SK-N-SH (cell line): ENCODE results near the gene RGPD3. TPM values are rescaled to one million over a fixed set of nuclear protein-coding genes. Genes with fewer than 3 reads are reported as not detected.
"Not testable (repeated sequence)": the region's sequence is repeated elsewhere in the genome, so short reads cannot be mapped to it uniquely, and the experiment has no call there.

ENCODE experiments used
- CTCF ChIA-PET: fragments of 300-600, 350-600 bp; formaldehyde crosslinking; extraction: SDS; loops from one replicate; lab custom pipeline; 2021; lab: Yijun Ruan, JAX
- POLR2A ChIA-PET: fragments of 350-600 bp; sonication (Branson Sonifier 250); formaldehyde crosslinking; extraction: SDS; loops from one replicate; lab custom pipeline; 2020; ENCODE audit warnings: antibody characterized with exemption, inconsistent platforms; lab: Yijun Ruan, JAX
- DNase-seq: peaks from one replicate; pipeline ENCODE4 v3.0.0; 2012
- H2AFZ ChIP-seq: fragments of 200-600 bp; sonication (generic); 2 replicates; pipeline ENCODE4 v1.8.1; 2016; ENCODE audit warnings: antibody characterized with exemption, mild to moderate bottlenecking, low read depth
- H3F3A ChIP-seq: fragments of 200-600 bp; sonication (generic); replicated peaks from 2 replicates; pipeline ENCODE3; 2016; ENCODE audit warnings: antibody characterized with exemption, mild to moderate bottlenecking; ENCODE audit not compliant: insufficient read depth
- H3K27ac ChIP-seq, 2 experiments: fragments of 200-500 bp in 1 of 2; fragments of 200-600 bp in 1 of 2; sonication (Bioruptor generic) in 1 of 2; sonication (generic), shearing (Covaris generic) in 1 of 2; 2 replicates each; pipeline versions ENCODE4 v1.5.1 to v1.6.1; 2014 to 2016; ENCODE audit warnings: low read depth in 2 of 2, inconsistent platforms in 1 of 2, low read length in 1 of 2, mild to moderate bottlenecking in 1 of 2, mixed read lengths in 1 of 2
- H3K27me3 ChIP-seq: fragments of 200-600 bp; sonication (generic), shearing (Covaris generic); 2 replicates; pipeline ENCODE4 v1.6.1; 2016; ENCODE audit warnings: mixed run types; ENCODE audit not compliant: insufficient read depth
- H3K36me3 ChIP-seq, 2 experiments: fragments of 200-500 bp in 1 of 2; fragments of 200-600 bp in 1 of 2; sonication (Bioruptor generic) in 1 of 2; sonication (generic) in 1 of 2; replicated peaks in 1 of 2; 2 replicates each; pipeline versions ENCODE3 to v1.5.1; 2014 to 2016; ENCODE audit warnings: low read length in 1 of 2, mild to moderate bottlenecking in 1 of 2; ENCODE audit not compliant: insufficient read depth in 2 of 2, control insufficient read depth in 1 of 2
- H3K4me1 ChIP-seq, 2 experiments: fragments of 200-500 bp in 1 of 2; fragments of 200-600 bp in 1 of 2; sonication (Bioruptor generic) in 1 of 2; sonication (generic), shearing (Covaris generic) in 1 of 2; 2 replicates each; pipeline versions ENCODE4 v1.5.1 to v1.6.1; 2014 to 2016; ENCODE audit warnings: low read depth in 1 of 2, low read length in 1 of 2, mixed run types in 1 of 2; ENCODE audit not compliant: insufficient read depth in 2 of 2, control insufficient read depth in 1 of 2
- H3K4me2 ChIP-seq: fragments of 200-600 bp; sonication (generic), shearing (Covaris generic); 2 replicates; pipeline ENCODE4 v1.6.1; 2017; ENCODE audit warnings: mixed run types
- H3K4me3 ChIP-seq, 2 experiments: fragments of 200-500 bp in 1 of 2; fragments of 200-600 bp in 1 of 2; sonication (Bioruptor generic) in 1 of 2; sonication (generic), shearing (Covaris generic) in 1 of 2; 2 replicates each; pipeline versions ENCODE4 v1.5.1 to v1.8.1; 2014 to 2016; ENCODE audit warnings: low read depth in 2 of 2, inconsistent platforms in 1 of 2, low read length in 1 of 2, mild to moderate bottlenecking in 1 of 2, mixed read lengths in 1 of 2, moderate library complexity in 1 of 2
- H3K79me2 ChIP-seq: fragments of 200-600 bp; sonication (generic); 2 replicates; pipeline ENCODE4 v1.8.1; 2017; ENCODE audit warnings: mild to moderate bottlenecking; ENCODE audit not compliant: insufficient read depth
- H3K9ac ChIP-seq: fragments of 200-600 bp; sonication (generic); 2 replicates; pipeline ENCODE4 v1.6.1; 2017; ENCODE audit warnings: mixed run types
- H3K9me2 ChIP-seq: fragments of 200-600 bp; sonication (generic); 2 replicates; pipeline ENCODE4 v1.6.1; 2017; ENCODE audit warnings: mixed run types
- H3K9me3 ChIP-seq: fragments of 200-600 bp; sonication (generic); 2 replicates; pipeline ENCODE4 v1.6.1; 2017; ENCODE audit warnings: mixed run types, mild to moderate bottlenecking, moderate library complexity
- H4K20me1 ChIP-seq: fragments of 200-600 bp; sonication (generic); 2 replicates; pipeline ENCODE4 v1.6.1; 2017; ENCODE audit warnings: mild to moderate bottlenecking, mixed run types; ENCODE audit not compliant: insufficient read depth
- CHD2 ChIP-seq: fragments of 150-350 bp; IDR thresholded peaks from 2 replicates; pipeline ENCODE4 v1.6.1; 2018; ENCODE audit warnings: low read length; ENCODE audit not compliant: partially characterized antibody
- FOSL2 ChIP-seq: IDR thresholded peaks from 2 replicates; pipeline ENCODE4 v1.4.0; 2012; ENCODE audit warnings: low read depth, mild to moderate bottlenecking, moderate library complexity, borderline replicate concordance
- FOXJ3 ChIP-seq: sonication (generic); formaldehyde crosslinking; IDR thresholded peaks from 2 replicates; pipeline ENCODE4 v1.5.1; 2020; ENCODE audit warnings: mild to moderate bottlenecking, missing genetic modification reagents
- JUND ChIP-seq: IDR thresholded peaks from 2 replicates; pipeline ENCODE4 v1.4.0; 2012
- MXI1 ChIP-seq: IDR thresholded peaks from 2 replicates; pipeline ENCODE4 v1.6.1; 2012; ENCODE audit warnings: mild to moderate bottlenecking, low read depth, low read length, improper control_type of control experiment
- NFIC ChIP-seq: IDR thresholded peaks from 2 replicates; pipeline ENCODE4 v1.4.0; 2012; ENCODE audit warnings: borderline replicate concordance
- NRF1 ChIP-seq: IDR thresholded peaks from 2 replicates; pipeline ENCODE4 v1.6.1; 2012; ENCODE audit warnings: low read depth, mild to moderate bottlenecking, low read length
- RXRA ChIP-seq: IDR thresholded peaks from 2 replicates; pipeline ENCODE4 v1.4.0; 2012; ENCODE audit warnings: low read depth, mild to moderate bottlenecking, borderline replicate concordance
- TEAD4 ChIP-seq: IDR thresholded peaks from 2 replicates; pipeline ENCODE4 v1.4.0; 2012; ENCODE audit warnings: mild to moderate bottlenecking, borderline replicate concordance; ENCODE audit not compliant: insufficient read depth
- USF1 ChIP-seq: IDR thresholded peaks from 2 replicates; pipeline ENCODE4 v1.4.0; 2012; ENCODE audit warnings: low read depth, borderline replicate concordance
- WGBS: methylation state at CpG from one replicate; pipeline ENCODE4 v1.1.6; 2017; ENCODE audit warnings: low lambda C conversion rate; 5-methylcytosine and 5-hydroxymethylcytosine counted together
- polyA plus RNA-seq, 3 experiments: library from polyadenylated mRNA; depleted of rRNA; stranded (reverse); fragments of >200 nt; gene quantifications; 2 replicates each; pipeline ENCODE4 v1.2.3, GENCODE V29; 2012
- TF ChIP-seq, protein P1 (sequence below): IDR thresholded peaks from 2 replicates; pipeline ENCODE4 v1.4.0; 2012; ENCODE audit warnings: low read depth, borderline replicate concordance
- TF ChIP-seq, protein P2 (sequence below): IDR thresholded peaks from 2 replicates; pipeline ENCODE4 v1.4.0; 2012; ENCODE audit warnings: low read depth

Gene RGPD3
- 0.05 and 0.06 TPM in 2 replicates for polyA plus RNA-seq (2012; rRNA removed)
- polyA plus RNA-seq (2012; cell fraction: cytosol; rRNA removed) = 0.04 and 0.08 TPM in 2 replicates
- polyA plus RNA-seq (2012; cell fraction: nucleus; rRNA removed) = 0.05 and 0.20 TPM in 2 replicates

- H3K27me3 ChIP-seq, H3K9ac ChIP-seq, H3K79me2 ChIP-seq, H3F3A ChIP-seq, CTCF ChIA-PET, H3K9me2 ChIP-seq, H3K9me3 ChIP-seq, H3K36me3 ChIP-seq, DNase-seq, POLR2A ChIA-PET, H2AFZ ChIP-seq, H3K27ac ChIP-seq, H3K4me3 ChIP-seq, H3K4me2 ChIP-seq, H3K4me1 ChIP-seq, H4K20me1 ChIP-seq: not testable (repeated sequence)
- 95% methylated on average over 36 of the region's 45 CpGs for WGBS
These were observed at the start of gene RGPD3 for GRCh38 chr2:106468107-106468506. Gene RGPD3 (minus strand): TSS chr2:106468413. CDS start chr2:106468288, 125 bp downstream.

- Histone ChIP-seq H3K9ac (no peak overlapping the region), H3F3A (no peaks in the 10 kb centered on the region), H3K27me3 (no peaks in the 10 kb centered on the region), H3K9me3 (no peaks in the 10 kb centered on the region), H3K9me2 (no peaks in the 10 kb centered on the region), H3K79me2 (no peaks in the 10 kb centered on the region), H3K27ac (no peak overlapping the region), H2AFZ (no peak overlapping the region), H3K4me1 (no peaks in the 10 kb centered on the region), H3K36me3 (no peaks in the 10 kb centered on the region), H3K4me3 (no peak overlapping the region), H3K4me2 (no peak overlapping the region), H4K20me1 (no peaks in the 10 kb centered on the region)
- no peak for DNase-seq
- TF ChIP-seq MXI1 = no peak
- TF ChIP-seq, protein P1, sequence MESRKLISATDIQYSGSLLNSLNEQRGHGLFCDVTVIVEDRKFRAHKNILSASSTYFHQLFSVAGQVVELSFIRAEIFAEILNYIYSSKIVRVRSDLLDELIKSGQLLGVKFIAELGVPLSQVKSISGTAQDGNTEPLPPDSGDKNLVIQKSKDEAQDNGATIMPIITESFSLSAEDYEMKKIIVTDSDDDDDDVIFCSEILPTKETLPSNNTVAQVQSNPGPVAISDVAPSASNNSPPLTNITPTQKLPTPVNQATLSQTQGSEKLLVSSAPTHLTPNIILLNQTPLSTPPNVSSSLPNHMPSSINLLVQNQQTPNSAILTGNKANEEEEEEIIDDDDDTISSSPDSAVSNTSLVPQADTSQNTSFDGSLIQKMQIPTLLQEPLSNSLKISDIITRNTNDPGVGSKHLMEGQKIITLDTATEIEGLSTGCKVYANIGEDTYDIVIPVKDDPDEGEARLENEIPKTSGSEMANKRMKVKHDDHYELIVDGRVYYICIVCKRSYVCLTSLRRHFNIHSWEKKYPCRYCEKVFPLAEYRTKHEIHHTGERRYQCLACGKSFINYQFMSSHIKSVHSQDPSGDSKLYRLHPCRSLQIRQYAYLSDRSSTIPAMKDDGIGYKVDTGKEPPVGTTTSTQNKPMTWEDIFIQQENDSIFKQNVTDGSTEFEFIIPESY = no peak
- TF ChIP-seq FOSL2 = no peak
- TF ChIP-seq FOXJ3 = no peak
- TF ChIP-seq CHD2 = no peak
- no peak for TF ChIP-seq JUND
- no peak for TF ChIP-seq TEAD4
- TF ChIP-seq, protein P2, sequence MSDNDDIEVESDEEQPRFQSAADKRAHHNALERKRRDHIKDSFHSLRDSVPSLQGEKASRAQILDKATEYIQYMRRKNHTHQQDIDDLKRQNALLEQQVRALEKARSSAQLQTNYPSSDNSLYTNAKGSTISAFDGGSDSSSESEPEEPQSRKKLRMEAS = no peak
- no peak for TF ChIP-seq RXRA
- no peak for TF ChIP-seq NFIC
- no peak for TF ChIP-seq NRF1
- TF ChIP-seq USF1 = no peak
- 66% methylated on average over 11 of the region's 11 CpGs for WGBS
- CTCF ChIA-PET = interaction anchor here (1.2 kb wide), 1 partner anchor 10 kb away, joined by 3 read pairs; no protein-coding TSS in a partner anchor
- POLR2A ChIA-PET = no interaction called here
These were observed 49.1 kb upstream of the RGPD3 start for GRCh38 chr2:106517329-106517728.
